H1 (cell line): ENCODE data around the gene ZNF626. TPM values are rescaled to one million over a fixed set of nuclear protein-coding genes. Genes with fewer than 3 reads are reported as not detected.

Source experiments
- CEBPB ChIP-seq: IDR thresholded peaks from 2 replicates; pipeline ENCODE4 v1.6.1; 2012; ENCODE audit warnings: low read depth, low read length
- SIX5 ChIP-seq: IDR thresholded peaks from 2 replicates; pipeline ENCODE4 v1.6.1; 2011; ENCODE audit warnings: mild to moderate bottlenecking, low read depth, low read length
- TAF1 ChIP-seq: IDR thresholded peaks from 2 replicates; pipeline ENCODE4 v1.6.1; 2011; ENCODE audit warnings: mild to moderate bottlenecking, low read depth, low read length
- polyA plus RNA-seq, 7 experiments: library from polyadenylated mRNA; depleted of rRNA in 3 of 7; stranded (reverse) in 5 of 7; unstranded in 2 of 7; fragments of >200 nt in 5 of 7; fragments of 200-250 nt in 2 of 7; gene quantifications; 1 replicate in 5 of 7; 2 replicates in 1 of 7; 4 replicates in 1 of 7; pipeline versions ENCODE4 v1.2.1 to v1.2.3, GENCODE V29; 2011 to 2013; ENCODE audit warnings: missing spikeins in 2 of 7, mixed read lengths in 2 of 7
- total RNA-seq: library from RNA; stranded (reverse); fragmentation: NEBNext Ultra II Directional; extraction: Animal tissue kit (Norgen Biotek cat#: 25700); gene quantifications from 2 replicates; pipeline ENCODE4 v1.2.1, GENCODE V29; 2021
- TF ChIP-seq, protein P1 (sequence below): IDR thresholded peaks from 2 replicates; pipeline ENCODE4 v1.6.1; 2012; ENCODE audit warnings: inconsistent platforms

The ZNF626 gene
- total and polyA plus RNA-seq, 2 of the 8 experiments (the other 6 are each of a cell fraction or from before 2014, with no cell fraction given): 4.7 to 28.4 TPM

- TF ChIP-seq, protein P1, sequence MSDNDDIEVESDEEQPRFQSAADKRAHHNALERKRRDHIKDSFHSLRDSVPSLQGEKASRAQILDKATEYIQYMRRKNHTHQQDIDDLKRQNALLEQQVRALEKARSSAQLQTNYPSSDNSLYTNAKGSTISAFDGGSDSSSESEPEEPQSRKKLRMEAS: no peak
- TF ChIP-seq TAF1: no peak
- no peak for TF ChIP-seq SIX5
- TF ChIP-seq CEBPB: no peak
- TF ChIP-seq, all 59 proteins: peak for 0
Observed at GRCh38 chr19:20612711-20613316, 48.6 kb downstream of the ZNF626 start (continued).
